Panc1 (cell line): Measurements from ENCODE around the gene CYP27B1. TPM values are rescaled to one million over a fixed set of nuclear protein-coding genes. Genes with fewer than 3 reads are reported as not detected.

Source experiments
- ATAC-seq: fragments of 200-7000 bp; cut with Tn5 transposase; 2 replicates; pipeline ENCODE4 v1.9.1; 2020; ENCODE audit warnings: mild to moderate bottlenecking, moderate library complexity
- BruUV-seq: library from RNA; stranded (reverse); fragments of 400-500 nt; replicated peaks from 2 replicates; lab custom pipeline; 2021; lab: Mats Ljungman, UMichigan
- CTCF ChIA-PET: fragments of 300-600 bp; sonication (Branson Sonifier 250); formaldehyde crosslinking; loops from one replicate; lab custom pipeline; 2022; ENCODE audit warnings: antibody characterized with exemption; lab: Charles Lee
- POLR2A ChIA-PET: fragments of 300-600 bp; sonication (Branson Sonifier 250); formaldehyde crosslinking; loops from one replicate; lab custom pipeline; 2022; ENCODE audit warnings: antibody characterized with exemption; lab: Charles Lee
- DNase-seq: peaks from one replicate; pipeline ENCODE4 v3.0.0-alpha.2; 2010; ENCODE audit warnings: low read depth, low spot score
- H3K27ac ChIP-seq: 2 replicates; pipeline ENCODE4 v1.5.1; 2011; ENCODE audit warnings: mild to moderate bottlenecking, low read length, inconsistent platforms
- H3K27me3 ChIP-seq: fragments of 200-500 bp; sonication (Bioruptor generic); 2 replicates; pipeline ENCODE4 v1.6.0; 2014; ENCODE audit warnings: low read length, inconsistent platforms; ENCODE audit not compliant: control insufficient read depth, insufficient read depth
- H3K36me3 ChIP-seq: fragments of 200-500 bp; sonication (Bioruptor generic); 2 replicates; pipeline ENCODE4 v1.5.1; 2014; ENCODE audit warnings: inconsistent platforms, mild to moderate bottlenecking, low read length, moderate library complexity; ENCODE audit not compliant: control insufficient read depth, insufficient read depth
- H3K4me1 ChIP-seq: 2 replicates; pipeline ENCODE4 v1.5.1; 2011; ENCODE audit warnings: inconsistent platforms, mild to moderate bottlenecking, low read length, moderate library complexity; ENCODE audit not compliant: control insufficient read depth, insufficient read depth
- H3K4me3 ChIP-seq, 2 experiments: 2 replicates each; pipeline ENCODE4 v1.5.1; 2011 to 2012; ENCODE audit warnings: low read depth in 2 of 2, low read length in 2 of 2, mild to moderate bottlenecking in 2 of 2, inconsistent platforms in 1 of 2, moderate library complexity in 1 of 2
- H3K9me3 ChIP-seq: fragments of 200-500 bp; sonication (Bioruptor generic); 2 replicates; pipeline ENCODE4 v1.5.1; 2014; ENCODE audit warnings: low read depth, mild to moderate bottlenecking, inconsistent platforms, low read length, moderate library complexity; ENCODE audit not compliant: control insufficient read depth, insufficient read depth
- CTCF ChIP-seq: fragments of 450-650 bp; IDR thresholded peaks from 2 replicates; pipeline ENCODE4 v1.5.1; 2017; ENCODE audit warnings: mild to moderate bottlenecking
- POLR2AphosphoS5 ChIP-seq: IDR thresholded peaks from 2 replicates; pipeline ENCODE4 v1.6.1; 2012; ENCODE audit warnings: mild to moderate bottlenecking, low read depth, low read length, moderate library complexity
- REST ChIP-seq, 2 experiments: IDR thresholded peaks; 2 replicates each; pipeline ENCODE4 v1.6.1; 2011 to 2012; ENCODE audit warnings: low read depth in 2 of 2, control low read depth in 1 of 2, low read length in 1 of 2, mild to moderate bottlenecking in 1 of 2, moderate library complexity in 1 of 2; ENCODE audit not compliant: insufficient read depth in 1 of 2
- SIN3A ChIP-seq: IDR thresholded peaks from 2 replicates; pipeline ENCODE4 v1.6.1; 2012; ENCODE audit warnings: low read depth, mild to moderate bottlenecking, low read length, moderate library complexity, borderline replicate concordance; ENCODE audit not compliant: insufficient read depth
- TCF7L2 ChIP-seq: IDR thresholded peaks from 2 replicates; pipeline ENCODE4 v1.6.1; 2011; ENCODE audit warnings: mild to moderate bottlenecking, low read depth, low read length, inconsistent platforms
- in situ Hi-C: cut with HindIII; loops from 2 replicates; pipeline ENCODE4 v1.10.0; 2016; ENCODE audit warnings: low sequenced_read_pairs, low pct_unique_long_range_greater_than_20kb
- intact Hi-C: fragments of 100-400 bp; cut with micrococcal nuclease; formaldehyde crosslinking; loops from one replicate; pipeline ENCODE4 v1.10.0; 2022; ENCODE audit not compliant: unreplicated experiment
- total RNA-seq: library from RNA; stranded (reverse); gene quantifications from one replicate; pipeline ENCODE4 v1.2.1, GENCODE V29; 2021; ENCODE audit not compliant: unreplicated experiment

The CYP27B1 gene
- total RNA-seq, 1 experiment from 2014 or later = 4.0 TPM

GRCh38 chr12:57763881-57764661 lies 2.8 kb downstream of the CYP27B1 start:
- H3K4me3 ChIP-seq = peak overlapping the region in 1 of 2 experiments; percentile 57; a peak in 1 of 4 replicates
- TF ChIP-seq CTCF (no peak), REST (IDR thresholded peaks at IDR 0.05; ENCODE audit: insufficient read depth in 1 of 2, low read depth in 2 of 2, low read length in 1 of 2) (no peak), SIN3A (no peak), TCF7L2 (no peak), POLR2AphosphoS5 (no peak)

GRCh38 chr12:57762463-57762862 lies 4.4 kb downstream of the CYP27B1 start:
- Histone ChIP-seq H3K9me3 (no peaks in the 10 kb centered on the region), H3K27me3 (peaks cover 4% of the 10 kb centered on the region; the same call in 1 of the 2 replicates), H3K4me1 (peaks cover 11% of the 10 kb centered on the region), H3K36me3 (no peaks in the 10 kb centered on the region), H3K27ac (no peak overlapping the region), H3K4me3 (no peak overlapping the region)
- no peak for ATAC-seq
- DNase-seq = no peak
- BruUV-seq = no TSS peak
- TF ChIP-seq CTCF = no peak
- TF ChIP-seq POLR2AphosphoS5 = no peak
- TF ChIP-seq SIN3A = no peak
- TF ChIP-seq REST (IDR thresholded peaks at IDR 0.05; ENCODE audit: insufficient read depth in 1 of 2, low read depth in 2 of 2, low read length in 1 of 2) = no peak
- in situ Hi-C loops (no loop called here), intact Hi-C loops (no loop called here)
- CTCF ChIA-PET = no interaction called here
- POLR2A ChIA-PET = no interaction called here

More at GRCh38 chr12:57763881-57764661, 2.8 kb downstream of the CYP27B1 start:
- BruUV-seq = no TSS peak
- ATAC-seq (no peak), DNase-seq (no peak)
- H3K4me1 ChIP-seq = peaks cover 15% of the 10 kb centered on the region
- ChIA-PET CTCF (no interaction called here), POLR2A (no interaction called here)
- in situ Hi-C loops (no loop called here), intact Hi-C loops (no loop called here)
- H3K27me3 ChIP-seq = peaks cover 4% of the 10 kb centered on the region; the same call in 1 of the 2 replicates
- H3K27ac ChIP-seq = no peak overlapping the region
- no peaks in the 10 kb centered on the region; the same call in 1 of the 2 replicates for H3K36me3 ChIP-seq
- no peaks in the 10 kb centered on the region for H3K9me3 ChIP-seq
